Peyer's patch (tissue), 4 donors: ENCODE results near the gene IQCK.

Experiments
- POLR2A ChIP-seq, 2 donors: fragments of 450-650 bp; IDR thresholded peaks; one replicate each; pipeline ENCODE4 v1.5.1; 2017; ENCODE audit warnings: antibody characterized with exemption in 2 of 2, mild to moderate bottlenecking in 2 of 2, moderate library complexity in 2 of 2
- TF ChIP-seq, protein P1 (sequence below), 6 experiments: fragments of 450-650 bp in 4 of 6; fragments of 200-600 bp in 2 of 6; sonication (generic) in 1 of 6; IDR thresholded peaks; one replicate each; pipeline ENCODE4 v1.5.1; 2017 to 2019; ENCODE audit warnings: antibody characterized with exemption in 6 of 6, mild to moderate bottlenecking in 3 of 6, moderate library complexity in 1 of 6

DNA sequence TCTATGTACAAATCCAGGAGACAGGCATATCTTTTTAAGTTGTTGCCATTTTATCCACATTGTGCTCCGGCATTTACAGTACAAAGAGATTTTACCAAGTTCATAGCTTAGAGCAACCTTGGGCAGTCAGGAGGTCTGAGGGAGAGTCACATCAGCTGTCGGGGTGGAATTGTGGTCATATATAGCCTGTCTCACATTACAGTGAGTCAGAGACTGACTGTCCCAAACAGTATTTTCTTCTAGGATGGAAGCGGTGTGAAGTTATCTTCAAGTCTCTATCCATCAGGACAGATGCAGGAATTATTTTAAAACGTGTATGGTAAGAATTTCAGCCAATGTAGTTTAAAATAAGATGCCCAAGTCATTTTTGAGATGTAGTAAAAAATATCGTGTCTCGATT lies 113.6 kb downstream of the IQCK start:
- TF ChIP-seq, protein P1, sequence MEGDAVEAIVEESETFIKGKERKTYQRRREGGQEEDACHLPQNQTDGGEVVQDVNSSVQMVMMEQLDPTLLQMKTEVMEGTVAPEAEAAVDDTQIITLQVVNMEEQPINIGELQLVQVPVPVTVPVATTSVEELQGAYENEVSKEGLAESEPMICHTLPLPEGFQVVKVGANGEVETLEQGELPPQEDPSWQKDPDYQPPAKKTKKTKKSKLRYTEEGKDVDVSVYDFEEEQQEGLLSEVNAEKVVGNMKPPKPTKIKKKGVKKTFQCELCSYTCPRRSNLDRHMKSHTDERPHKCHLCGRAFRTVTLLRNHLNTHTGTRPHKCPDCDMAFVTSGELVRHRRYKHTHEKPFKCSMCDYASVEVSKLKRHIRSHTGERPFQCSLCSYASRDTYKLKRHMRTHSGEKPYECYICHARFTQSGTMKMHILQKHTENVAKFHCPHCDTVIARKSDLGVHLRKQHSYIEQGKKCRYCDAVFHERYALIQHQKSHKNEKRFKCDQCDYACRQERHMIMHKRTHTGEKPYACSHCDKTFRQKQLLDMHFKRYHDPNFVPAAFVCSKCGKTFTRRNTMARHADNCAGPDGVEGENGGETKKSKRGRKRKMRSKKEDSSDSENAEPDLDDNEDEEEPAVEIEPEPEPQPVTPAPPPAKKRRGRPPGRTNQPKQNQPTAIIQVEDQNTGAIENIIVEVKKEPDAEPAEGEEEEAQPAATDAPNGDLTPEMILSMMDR (IDR thresholded peaks at IDR 0.05), result no peak
- TF ChIP-seq POLR2A (IDR thresholded peaks at IDR 0.05), result no peak
